HepG2 (cell line): ENCODE data around the gene DNMT3B. TPM values are rescaled to one million over a fixed set of nuclear protein-coding genes. Genes with fewer than 3 reads are reported as not detected.

Experiments used
- BATF2 ChIP-seq: sonication (generic); formaldehyde crosslinking; IDR thresholded peaks from 2 replicates; pipeline ENCODE4 v1.8.0; 2022; ENCODE audit warnings: mild to moderate bottlenecking, missing genetic modification reagents, moderate library complexity
- ESRRA ChIP-seq: sonication (generic); formaldehyde crosslinking; IDR thresholded peaks from 2 replicates; pipeline ENCODE4 v1.5.1; 2020; ENCODE audit warnings: mild to moderate bottlenecking, low read depth, missing genetic modification reagents
- GPBP1L1 ChIP-seq: sonication (generic); formaldehyde crosslinking; IDR thresholded peaks from 2 replicates; pipeline ENCODE4 v1.5.0; 2020; ENCODE audit warnings: mild to moderate bottlenecking, missing genetic modification reagents
- IRX3 ChIP-seq: sonication (generic); formaldehyde crosslinking; IDR thresholded peaks from 2 replicates; pipeline ENCODE4 v1.8.1; 2023; ENCODE audit warnings: mild to moderate bottlenecking, low read depth, missing genetic modification reagents, borderline replicate concordance
- NFIC ChIP-seq: IDR thresholded peaks from 2 replicates; pipeline ENCODE4 v1.6.1; 2012; ENCODE audit warnings: mild to moderate bottlenecking, low read length, inconsistent platforms
- NPAS2 ChIP-seq: sonication (generic); formaldehyde crosslinking; IDR thresholded peaks from 2 replicates; pipeline ENCODE4 v1.8.0; 2022; ENCODE audit warnings: mild to moderate bottlenecking, missing genetic modification reagents, borderline replicate concordance
- REXO4 ChIP-seq: sonication (generic); formaldehyde crosslinking; IDR thresholded peaks from 2 replicates; pipeline ENCODE4 v1.8.0; 2022; ENCODE audit warnings: missing genetic modification reagents, mild to moderate bottlenecking, borderline replicate concordance
- THAP11 ChIP-seq: IDR thresholded peaks from 2 replicates; pipeline ENCODE4 v1.6.1; 2016; ENCODE audit warnings: missing biosample characterization, missing genetic modification reagents
- TRAFD1 ChIP-seq: sonication (generic); formaldehyde crosslinking; IDR thresholded peaks from 2 replicates; pipeline ENCODE4 v1.5.1; 2020; ENCODE audit warnings: missing genetic modification reagents, mild to moderate bottlenecking, borderline replicate concordance
- ZBTB49 ChIP-seq: sonication (generic); formaldehyde crosslinking; IDR thresholded peaks from 2 replicates; pipeline ENCODE4 v1.4.0; 2020; ENCODE audit warnings: missing genetic modification reagents, borderline replicate concordance
- ZKSCAN1 ChIP-seq: fragments of 150-350 bp; IDR thresholded peaks from 2 replicates; pipeline ENCODE4 v1.6.1; 2014; ENCODE audit warnings: low read length
- ZNF382 ChIP-seq: sonication (generic); formaldehyde crosslinking; IDR thresholded peaks from 2 replicates; pipeline ENCODE4 v1.5.0; 2020; ENCODE audit warnings: missing genetic modification reagents, mild to moderate bottlenecking, borderline replicate concordance
- ZNF644 ChIP-seq: IDR thresholded peaks from 2 replicates; pipeline ENCODE4 v1.6.1; 2016; ENCODE audit warnings: low read depth
- polyA plus RNA-seq, 8 experiments: library from polyadenylated mRNA; depleted of rRNA in 3 of 8; stranded (reverse) in 7 of 8; unstranded in 1 of 8; fragments of >200 nt; fragmentation: Illumina TruSeq in 4 of 8; extraction: Trizol in 4 of 8; gene quantifications; 2 replicates each; pipeline versions ENCODE4 v1.2.1 to v1.2.3, GENCODE V29; 2011 to 2016; ENCODE audit warnings: low read depth in 4 of 8, missing spikeins in 1 of 8, mixed read lengths in 1 of 8; ENCODE audit not compliant: insufficient read depth in 1 of 8
- total RNA-seq, 5 experiments: library from RNA; depleted of rRNA; stranded (reverse); fragments of >200 nt; fragmentation: Illumina TruSeq; extraction: Trizol; gene quantifications; 2 replicates each; pipeline ENCODE4 v1.2.3, GENCODE V29; 2016; ENCODE audit warnings: low read depth in 1 of 5
- TF ChIP-seq, protein P1 (sequence below): sonication (generic); formaldehyde crosslinking; IDR thresholded peaks from 2 replicates; pipeline ENCODE4 v1.5.0; 2020; ENCODE audit warnings: mild to moderate bottlenecking, missing genetic modification reagents
- TF ChIP-seq, protein P2 (sequence below): sonication (generic); IDR thresholded peaks from 2 replicates; pipeline ENCODE4 v1.6.1; 2016; ENCODE audit warnings: low read depth, borderline replicate concordance
- TF ChIP-seq, protein P3 (sequence below): sonication (generic); formaldehyde crosslinking; IDR thresholded peaks from 2 replicates; pipeline ENCODE4 v1.4.0; 2020; ENCODE audit warnings: mild to moderate bottlenecking, missing genetic modification reagents
- TF ChIP-seq, protein P4 (sequence below): sonication (generic); formaldehyde crosslinking; IDR thresholded peaks from 2 replicates; pipeline ENCODE4 v1.8.1; 2023; ENCODE audit warnings: missing genetic modification reagents, mild to moderate bottlenecking, borderline replicate concordance

DNMT3B gene
- total and polyA plus RNA-seq, 2 of the 13 experiments (the other 11 are each of a cell fraction or from before 2014, with no cell fraction given), result 3.8 to 13.9 TPM

GRCh38 chr20:32761831-32762753, at the start of gene DNMT3B (continued):
- TF ChIP-seq ESRRA (CRISPR knock-in tag) (no peak; the same call in 1 of the 2 replicates), ZNF644 (no peak), NPAS2 (CRISPR knock-in tag) (no peak), TRAFD1 (CRISPR knock-in tag) (no peak), ZKSCAN1 (no peak), ZNF382 (CRISPR knock-in tag) (no peak), GPBP1L1 (no peak), NFIC (no peak), THAP11 (CRISPR knock-in tag) (peak; percentile 72), ZBTB49 (CRISPR knock-in tag) (no peak), BATF2 (CRISPR knock-in tag) (no peak), REXO4 (CRISPR knock-in tag) (no peak), IRX3 (no peak)
- TF ChIP-seq, protein P1, sequence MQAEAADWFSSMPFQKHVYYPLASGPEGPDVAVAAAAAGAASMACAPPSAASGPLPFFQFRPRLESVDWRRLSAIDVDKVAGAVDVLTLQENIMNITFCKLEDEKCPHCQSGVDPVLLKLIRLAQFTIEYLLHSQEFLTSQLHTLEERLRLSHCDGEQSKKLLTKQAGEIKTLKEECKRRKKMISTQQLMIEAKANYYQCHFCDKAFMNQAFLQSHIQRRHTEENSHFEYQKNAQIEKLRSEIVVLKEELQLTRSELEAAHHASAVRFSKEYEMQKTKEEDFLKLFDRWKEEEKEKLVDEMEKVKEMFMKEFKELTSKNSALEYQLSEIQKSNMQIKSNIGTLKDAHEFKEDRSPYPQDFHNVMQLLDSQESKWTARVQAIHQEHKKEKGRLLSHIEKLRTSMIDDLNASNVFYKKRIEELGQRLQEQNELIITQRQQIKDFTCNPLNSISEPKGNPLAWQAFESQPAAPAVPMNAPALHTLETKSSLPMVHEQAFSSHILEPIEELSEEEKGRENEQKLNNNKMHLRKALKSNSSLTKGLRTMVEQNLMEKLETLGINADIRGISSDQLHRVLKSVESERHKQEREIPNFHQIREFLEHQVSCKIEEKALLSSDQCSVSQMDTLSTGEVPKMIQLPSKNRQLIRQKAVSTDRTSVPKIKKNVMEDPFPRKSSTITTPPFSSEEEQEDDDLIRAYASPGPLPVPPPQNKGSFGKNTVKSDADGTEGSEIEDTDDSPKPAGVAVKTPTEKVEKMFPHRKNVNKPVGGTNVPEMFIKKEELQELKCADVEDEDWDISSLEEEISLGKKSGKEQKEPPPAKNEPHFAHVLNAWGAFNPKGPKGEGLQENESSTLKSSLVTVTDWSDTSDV (CRISPR knock-in tag), result no peak
- TF ChIP-seq, protein P2, sequence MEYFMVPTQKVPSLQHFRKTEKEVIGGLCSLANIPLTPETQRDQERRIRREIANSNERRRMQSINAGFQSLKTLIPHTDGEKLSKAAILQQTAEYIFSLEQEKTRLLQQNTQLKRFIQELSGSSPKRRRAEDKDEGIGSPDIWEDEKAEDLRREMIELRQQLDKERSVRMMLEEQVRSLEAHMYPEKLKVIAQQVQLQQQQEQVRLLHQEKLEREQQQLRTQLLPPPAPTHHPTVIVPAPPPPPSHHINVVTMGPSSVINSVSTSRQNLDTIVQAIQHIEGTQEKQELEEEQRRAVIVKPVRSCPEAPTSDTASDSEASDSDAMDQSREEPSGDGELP, result peak; percentile 53; the same call in 1 of the 2 replicates
- TF ChIP-seq, protein P3, sequence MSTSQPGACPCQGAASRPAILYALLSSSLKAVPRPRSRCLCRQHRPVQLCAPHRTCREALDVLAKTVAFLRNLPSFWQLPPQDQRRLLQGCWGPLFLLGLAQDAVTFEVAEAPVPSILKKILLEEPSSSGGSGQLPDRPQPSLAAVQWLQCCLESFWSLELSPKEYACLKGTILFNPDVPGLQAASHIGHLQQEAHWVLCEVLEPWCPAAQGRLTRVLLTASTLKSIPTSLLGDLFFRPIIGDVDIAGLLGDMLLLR, result no peak; the same call in 1 of the 2 replicates
- TF ChIP-seq, protein P4, sequence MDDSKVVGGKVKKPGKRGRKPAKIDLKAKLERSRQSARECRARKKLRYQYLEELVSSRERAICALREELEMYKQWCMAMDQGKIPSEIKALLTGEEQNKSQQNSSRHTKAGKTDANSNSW (CRISPR knock-in tag), result no peak
